ENCODE measurements around the gene CERCAM.

The CERCAM gene

GRCh38 chr9:128420651-128421481 lies at the start of gene CERCAM:
TSS of gene CERCAM (plus strand) at chr9:128420857. CDS start at chr9:128420878, 21 bp downstream.
- Histone ChIP-seq H3K4me1 (ENCODE audit: insufficient read depth, low read length) (no peaks in the 10 kb centered on the region), H3K9ac (ENCODE audit: low read depth, low read length) (peak within 1 kb of the TSS; percentile 81; the same call in 1 of the 2 replicates), H3K9me3 (ENCODE audit: control insufficient read depth, insufficient read depth, low read length) (no peaks in the 10 kb centered on the region), H3K36me3 (ENCODE audit: insufficient read depth, low read length) (no peaks in the 10 kb centered on the region)

GRCh38 chr9:128371630-128372117 lies 49.0 kb upstream of the CERCAM start:
- H3K4me1 ChIP-seq (ENCODE audit: insufficient read depth, low read length) = 0 out of 2 replicates have a peak, but pooled peaks cover 5% of the 10 kb centered on the region

GRCh38 chr9:128372188-128372641 lies 48.4 kb upstream of the CERCAM start:
- 0 out of 2 replicates have a peak, but pooled peaks cover 5% of the 10 kb centered on the region for H3K4me1 ChIP-seq (ENCODE audit: insufficient read depth, low read length)
- H3K9ac ChIP-seq (ENCODE audit: low read depth, low read length) = peak overlapping the region; percentile 69; the same call in 1 of the 2 replicates
- no peaks in the 10 kb centered on the region for H3K36me3 ChIP-seq (ENCODE audit: insufficient read depth, low read length)
- no peaks in the 10 kb centered on the region for H3K9me3 ChIP-seq (ENCODE audit: control insufficient read depth, insufficient read depth, low read length)

More at GRCh38 chr9:128371630-128372117, 49.0 kb upstream of the CERCAM start:
- H3K9ac ChIP-seq (ENCODE audit: low read depth, low read length) = peak overlapping the region; percentile 69
- no peaks in the 10 kb centered on the region for H3K9me3 ChIP-seq (ENCODE audit: control insufficient read depth, insufficient read depth, low read length)
- no peaks in the 10 kb centered on the region for H3K36me3 ChIP-seq (ENCODE audit: insufficient read depth, low read length)

- H3K9me3 ChIP-seq (ENCODE audit: control insufficient read depth, insufficient read depth, low read length) = no peaks in the 10 kb centered on the region
- H3K36me3 ChIP-seq (ENCODE audit: insufficient read depth, low read length) = no peaks in the 10 kb centered on the region
- H3K4me1 ChIP-seq (ENCODE audit: insufficient read depth, low read length) = 0 out of 2 replicates have a peak, but pooled peaks cover 5% of the 10 kb centered on the region
- H3K9ac ChIP-seq (ENCODE audit: low read depth, low read length) = no peak overlapping the region
These were observed 47.9 kb upstream of the CERCAM start for GRCh38 chr9:128372784-128373183.

- Histone ChIP-seq H3K4me1 (ENCODE audit: insufficient read depth, low read length) (0 out of 2 replicates have a peak, but pooled peaks cover 5% of the 10 kb centered on the region), H3K9ac (ENCODE audit: low read depth, low read length) (no peak overlapping the region), H3K36me3 (ENCODE audit: insufficient read depth, low read length) (no peaks in the 10 kb centered on the region; the same call in 1 of the 2 replicates), H3K9me3 (ENCODE audit: control insufficient read depth, insufficient read depth, low read length) (no peaks in the 10 kb centered on the region)
These were observed 46.4 kb upstream of the CERCAM start for GRCh38 chr9:128374221-128374675.

- Histone ChIP-seq H3K9me3 (ENCODE audit: control insufficient read depth, insufficient read depth, low read length) (no peaks in the 10 kb centered on the region), H3K4me1 (ENCODE audit: insufficient read depth, low read length) (0 out of 2 replicates have a peak, but pooled peaks cover 5% of the 10 kb centered on the region), H3K9ac (ENCODE audit: low read depth, low read length) (no peak overlapping the region; the same call in 1 of the 2 replicates), H3K36me3 (ENCODE audit: insufficient read depth, low read length) (no peaks in the 10 kb centered on the region; the same call in 1 of the 2 replicates)
These were observed 44.8 kb upstream of the CERCAM start for GRCh38 chr9:128375865-128376264.

GRCh38 chr9:128382261-128382660 lies 38.4 kb upstream of the CERCAM start:
- Histone ChIP-seq H3K36me3 (ENCODE audit: insufficient read depth, low read length) (no peaks in the 10 kb centered on the region; the same call in 1 of the 2 replicates), H3K4me1 (ENCODE audit: insufficient read depth, low read length) (peaks cover 45% of the 10 kb centered on the region), H3K9me3 (ENCODE audit: control insufficient read depth, insufficient read depth, low read length) (no peaks in the 10 kb centered on the region), H3K9ac (ENCODE audit: low read depth, low read length) (no peak overlapping the region)

- no peak overlapping the region; the same call in 1 of the 2 replicates for H3K9ac ChIP-seq (ENCODE audit: low read depth, low read length)
- H3K36me3 ChIP-seq (ENCODE audit: insufficient read depth, low read length) = no peaks in the 10 kb centered on the region; the same call in 1 of the 2 replicates
- peaks cover 45% of the 10 kb centered on the region for H3K4me1 ChIP-seq (ENCODE audit: insufficient read depth, low read length)
- H3K9me3 ChIP-seq (ENCODE audit: control insufficient read depth, insufficient read depth, low read length) = no peaks in the 10 kb centered on the region
These were observed 37.5 kb upstream of the CERCAM start for GRCh38 chr9:128383007-128383753.

- H3K4me1 ChIP-seq (ENCODE audit: insufficient read depth, low read length) = peaks cover 45% of the 10 kb centered on the region
- no peak overlapping the region for H3K9ac ChIP-seq (ENCODE audit: low read depth, low read length)
- no peaks in the 10 kb centered on the region for H3K36me3 ChIP-seq (ENCODE audit: insufficient read depth, low read length)
- no peaks in the 10 kb centered on the region for H3K9me3 ChIP-seq (ENCODE audit: control insufficient read depth, insufficient read depth, low read length)
These were observed 36.9 kb upstream of the CERCAM start for GRCh38 chr9:128383791-128384190.

GRCh38 chr9:128384801-128385495 lies 35.7 kb upstream of the CERCAM start:
- Histone ChIP-seq H3K9ac (ENCODE audit: low read depth, low read length) (no peak overlapping the region), H3K9me3 (ENCODE audit: control insufficient read depth, insufficient read depth, low read length) (no peaks in the 10 kb centered on the region), H3K4me1 (ENCODE audit: insufficient read depth, low read length) (peaks cover 48% of the 10 kb centered on the region), H3K36me3 (ENCODE audit: insufficient read depth, low read length) (no peaks in the 10 kb centered on the region)

- Histone ChIP-seq H3K4me1 (ENCODE audit: insufficient read depth, low read length) (peaks cover 48% of the 10 kb centered on the region), H3K36me3 (ENCODE audit: insufficient read depth, low read length) (no peaks in the 10 kb centered on the region), H3K9ac (ENCODE audit: low read depth, low read length) (no peak overlapping the region), H3K9me3 (ENCODE audit: control insufficient read depth, insufficient read depth, low read length) (no peaks in the 10 kb centered on the region)
These were observed 34.9 kb upstream of the CERCAM start for GRCh38 chr9:128385496-128386460.

- no peak overlapping the region for H3K9ac ChIP-seq (ENCODE audit: low read depth, low read length)
- no peaks in the 10 kb centered on the region for H3K36me3 ChIP-seq (ENCODE audit: insufficient read depth, low read length)
- H3K9me3 ChIP-seq (ENCODE audit: control insufficient read depth, insufficient read depth, low read length) = no peaks in the 10 kb centered on the region
- peaks cover 37% of the 10 kb centered on the region for H3K4me1 ChIP-seq (ENCODE audit: insufficient read depth, low read length)
These were observed 32.5 kb upstream of the CERCAM start for GRCh38 chr9:128388150-128388549.
